ENCODE measurements around the gene TFF1. TPM values are rescaled to one million over a fixed set of nuclear protein-coding genes. Genes with fewer than 3 reads are reported as not detected.

The TFF1 gene
- 42.6 and 136 TPM in 2 replicates for total RNA-seq (ENCODE audit: low replicate concordance)
- long read RNA-seq, transcript TFF1-201 (3 exons, 551 nt), result major isoform, 11 of 11 reads
- long read RNA-seq, partial matches to known transcripts, result 0 of 11 reads
- long read RNA-seq, other reads (novel, unspliced or antisense), result 0 of 11 reads

DNA sequence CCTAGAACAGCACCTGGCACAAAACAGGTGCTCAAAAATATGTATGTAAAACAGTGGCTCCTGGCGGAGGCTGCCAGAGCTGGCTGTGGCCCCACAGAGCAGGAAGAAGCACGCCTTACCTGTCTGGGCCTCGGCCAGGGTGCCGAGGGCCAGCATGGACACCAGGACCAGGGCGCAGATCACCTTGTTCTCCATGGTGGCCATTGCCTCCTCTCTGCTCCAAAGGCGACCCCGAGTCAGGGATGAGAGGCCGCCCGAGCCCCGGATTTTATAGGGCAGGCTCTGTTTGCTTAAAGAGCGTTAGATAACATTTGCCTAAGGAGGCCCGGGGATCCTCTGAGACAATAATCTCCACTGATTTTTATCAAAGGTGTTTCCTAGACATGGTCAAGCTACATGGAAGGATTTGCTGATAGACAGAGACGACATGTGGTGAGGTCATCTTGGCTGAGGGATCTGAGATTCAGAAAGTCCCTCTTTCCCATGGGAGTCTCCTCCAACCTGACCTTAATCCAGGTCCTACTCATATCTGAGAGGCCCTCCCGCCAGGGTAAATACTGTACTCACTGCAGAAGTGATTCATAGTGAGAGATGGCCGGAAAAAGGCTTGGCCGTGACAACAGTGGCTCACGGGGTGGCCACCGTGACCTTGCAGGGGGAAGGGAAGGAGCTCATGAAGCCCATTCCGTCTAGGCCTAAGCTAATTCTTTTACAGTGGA lies at the start of gene TFF1:
Gene TFF1, minus strand, starts transcription at position 244 of the 719 bp plus-strand sequence. Its CDS starts 40 bp downstream, at position 204.
- no peak for DNase-seq (ENCODE audit: extremely low spot score, unreplicated experiment)
- peaks cover 4% of the 10 kb centered on the region for H3K4me1 Mint-ChIP-seq (ENCODE audit: unreplicated experiment)
- H3K27me3 Mint-ChIP-seq, result peaks cover 11% of the 10 kb centered on the region
- TF ChIP-seq, protein P1, sequence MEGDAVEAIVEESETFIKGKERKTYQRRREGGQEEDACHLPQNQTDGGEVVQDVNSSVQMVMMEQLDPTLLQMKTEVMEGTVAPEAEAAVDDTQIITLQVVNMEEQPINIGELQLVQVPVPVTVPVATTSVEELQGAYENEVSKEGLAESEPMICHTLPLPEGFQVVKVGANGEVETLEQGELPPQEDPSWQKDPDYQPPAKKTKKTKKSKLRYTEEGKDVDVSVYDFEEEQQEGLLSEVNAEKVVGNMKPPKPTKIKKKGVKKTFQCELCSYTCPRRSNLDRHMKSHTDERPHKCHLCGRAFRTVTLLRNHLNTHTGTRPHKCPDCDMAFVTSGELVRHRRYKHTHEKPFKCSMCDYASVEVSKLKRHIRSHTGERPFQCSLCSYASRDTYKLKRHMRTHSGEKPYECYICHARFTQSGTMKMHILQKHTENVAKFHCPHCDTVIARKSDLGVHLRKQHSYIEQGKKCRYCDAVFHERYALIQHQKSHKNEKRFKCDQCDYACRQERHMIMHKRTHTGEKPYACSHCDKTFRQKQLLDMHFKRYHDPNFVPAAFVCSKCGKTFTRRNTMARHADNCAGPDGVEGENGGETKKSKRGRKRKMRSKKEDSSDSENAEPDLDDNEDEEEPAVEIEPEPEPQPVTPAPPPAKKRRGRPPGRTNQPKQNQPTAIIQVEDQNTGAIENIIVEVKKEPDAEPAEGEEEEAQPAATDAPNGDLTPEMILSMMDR (conservative IDR thresholded peaks at IDR 0.05), result no peak
- no peaks in the 10 kb centered on the region for H3K9me3 Mint-ChIP-seq
- H3K36me3 Mint-ChIP-seq, result no peaks in the 10 kb centered on the region
- H3K4me3 Mint-ChIP-seq, result no peak within 1 kb of the TSS
- H3K27ac Mint-ChIP-seq, result peak within 1 kb of the TSS; percentile 74

DNA sequence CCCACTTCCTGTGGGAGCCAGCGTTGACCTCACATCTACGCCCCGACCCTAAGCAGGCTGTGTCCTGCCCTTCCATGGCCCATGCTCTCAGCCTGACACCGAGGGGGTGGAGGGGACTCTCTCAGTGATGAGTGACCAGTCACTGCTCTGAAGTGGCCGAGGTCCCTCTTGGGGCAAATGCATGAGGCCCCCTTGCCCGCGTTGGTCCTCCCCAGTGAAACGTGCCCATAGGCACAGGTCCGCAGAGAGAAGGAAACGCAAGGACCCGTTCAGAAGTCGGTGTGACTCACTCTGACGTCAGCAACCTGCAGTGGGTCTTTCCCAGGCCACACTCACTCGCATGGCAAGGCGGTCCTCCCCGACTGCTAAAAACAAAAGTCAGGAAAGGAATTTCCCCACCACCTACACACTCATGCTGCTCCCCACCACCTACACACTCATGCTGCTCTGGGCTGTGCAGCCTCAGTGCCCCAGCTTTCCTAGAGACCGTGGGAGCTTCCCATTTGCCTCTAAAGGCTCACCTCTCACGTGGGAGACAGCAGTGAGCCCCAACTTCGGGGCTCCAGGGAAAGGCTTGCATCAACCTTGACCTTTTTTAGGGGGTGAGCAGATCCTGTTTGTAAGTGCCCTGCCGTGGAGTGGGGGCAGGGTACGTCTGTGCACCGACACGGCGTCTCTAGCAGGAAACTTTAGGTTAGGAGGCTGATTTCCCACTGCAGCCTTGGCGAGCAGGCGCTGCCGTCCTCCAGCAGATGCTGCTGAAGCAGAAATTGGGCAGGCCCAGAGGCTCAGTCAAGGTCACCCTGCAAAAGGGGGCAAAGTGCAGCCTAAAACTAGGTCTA lies 48.8 kb upstream of the TFF1 start:
- TF ChIP-seq, protein P1 (conservative IDR thresholded peaks at IDR 0.05), result no peak

DNA sequence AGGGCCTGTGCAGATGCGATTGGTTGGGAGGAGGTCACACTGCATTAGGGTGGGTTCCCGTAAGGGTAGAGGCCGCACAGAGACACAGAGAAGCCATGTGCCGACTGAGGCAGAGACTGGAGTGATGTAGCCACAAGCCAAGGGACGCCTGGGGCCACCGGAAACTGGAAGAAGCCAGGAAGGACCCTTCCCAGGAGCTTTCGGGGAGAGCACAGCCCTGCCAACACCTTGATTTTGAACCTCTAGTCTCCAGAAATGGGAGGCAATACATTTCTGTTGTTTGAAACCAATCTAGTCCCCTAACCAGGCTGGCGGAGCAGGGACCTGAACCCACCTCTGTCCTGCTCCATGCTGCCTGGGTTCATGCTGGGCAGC lies 48.2 kb upstream of the TFF1 start:
- TF ChIP-seq, protein P1 (conservative IDR thresholded peaks at IDR 0.05), result no peak
- Mint-ChIP-seq H3K4me1 (ENCODE audit: unreplicated experiment) (no peaks in the 10 kb centered on the region), H3K4me3 (no peak overlapping the region), H3K36me3 (no peaks in the 10 kb centered on the region), H3K27ac (no peak overlapping the region), H3K27me3 (peaks cover 3% of the 10 kb centered on the region), H3K9me3 (no peaks in the 10 kb centered on the region)
- no peak for DNase-seq (ENCODE audit: extremely low spot score, unreplicated experiment)

More for the DNA sequence above, 48.8 kb upstream of the TFF1 start:
- H3K27ac Mint-ChIP-seq, result no peak overlapping the region
- DNase-seq (ENCODE audit: extremely low spot score, unreplicated experiment), result no peak
- no peaks in the 10 kb centered on the region for H3K36me3 Mint-ChIP-seq
- H3K4me1 Mint-ChIP-seq (ENCODE audit: unreplicated experiment), result no peaks in the 10 kb centered on the region
- H3K4me3 Mint-ChIP-seq, result no peak overlapping the region
- peaks cover 3% of the 10 kb centered on the region for H3K27me3 Mint-ChIP-seq
- H3K9me3 Mint-ChIP-seq, result no peaks in the 10 kb centered on the region

DNA sequence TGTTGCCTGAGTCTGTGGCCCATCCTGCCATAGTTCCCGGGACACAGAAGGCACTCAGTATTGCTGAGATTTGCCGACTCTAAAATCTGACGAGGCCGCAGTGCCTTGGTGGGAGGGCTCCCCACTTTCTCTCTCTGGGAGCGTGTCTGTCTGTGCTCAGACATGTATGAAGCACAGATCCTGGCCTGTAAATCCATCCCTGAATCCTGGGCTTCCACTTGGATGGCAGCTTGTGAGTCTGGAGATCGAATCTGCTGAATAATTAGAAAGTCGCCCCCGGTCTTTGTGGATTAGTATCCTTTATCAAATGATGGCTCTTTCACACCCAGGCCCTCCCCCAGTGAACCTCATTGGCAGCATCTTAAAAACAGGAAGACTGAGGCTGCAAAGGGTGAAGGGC lies 47.7 kb upstream of the TFF1 start:
- no peak for DNase-seq (ENCODE audit: extremely low spot score, unreplicated experiment)
- Mint-ChIP-seq H3K9me3 (no peaks in the 10 kb centered on the region), H3K27me3 (peaks cover 3% of the 10 kb centered on the region), H3K4me3 (no peak overlapping the region), H3K36me3 (no peaks in the 10 kb centered on the region), H3K27ac (no peak overlapping the region), H3K4me1 (ENCODE audit: unreplicated experiment) (no peaks in the 10 kb centered on the region)
- TF ChIP-seq, protein P1 (conservative IDR thresholded peaks at IDR 0.05), result no peak

DNA sequence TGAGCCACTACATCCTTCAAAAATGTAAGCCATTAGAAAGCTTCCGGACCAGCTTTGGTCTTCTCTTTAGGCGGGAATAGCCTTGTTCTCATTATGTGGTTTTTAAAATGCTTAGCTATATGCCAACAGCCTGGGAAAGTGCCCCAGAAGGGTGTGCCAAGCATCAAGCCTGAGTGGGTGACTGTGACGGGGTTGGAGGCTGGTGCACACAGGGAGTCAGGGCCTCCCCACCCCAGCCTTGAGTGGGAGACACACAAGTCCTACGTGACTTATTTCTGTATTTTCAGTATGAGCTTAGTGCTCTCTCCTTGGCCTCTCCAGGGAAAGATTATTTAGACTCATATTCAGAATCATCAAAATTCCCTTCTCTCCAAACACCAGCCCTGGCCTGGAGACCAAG lies 47.2 kb upstream of the TFF1 start:
- DNase-seq (ENCODE audit: extremely low spot score, unreplicated experiment), result no peak
- TF ChIP-seq, protein P1 (conservative IDR thresholded peaks at IDR 0.05), result no peak
- no peaks in the 10 kb centered on the region for H3K9me3 Mint-ChIP-seq
- peaks cover 3% of the 10 kb centered on the region for H3K27me3 Mint-ChIP-seq
- no peak overlapping the region for H3K27ac Mint-ChIP-seq
- no peaks in the 10 kb centered on the region for H3K4me1 Mint-ChIP-seq (ENCODE audit: unreplicated experiment)
- no peak overlapping the region for H3K4me3 Mint-ChIP-seq
- no peaks in the 10 kb centered on the region for H3K36me3 Mint-ChIP-seq
